Measurements from ENCODE around the gene MDM2.

MDM2 gene

GRCh38 chr12:68883151-68883550 is 75.2 kb downstream of the MDM2 start:
- Histone ChIP-seq H3K9ac (ENCODE audit: low read depth, low read length) (no peak overlapping the region), H3K36me3 (ENCODE audit: control insufficient read depth, insufficient read depth, low read length) (no peaks in the 10 kb centered on the region), H3K4me3 (ENCODE audit: low read depth, low read length) (no peak overlapping the region), H3K4me1 (ENCODE audit: control insufficient read depth, insufficient read depth, low read length) (no peaks in the 10 kb centered on the region), H3K27ac (ENCODE audit: low read depth, low read length) (no peak overlapping the region), H3K9me3 (ENCODE audit: control insufficient read depth, insufficient read depth, low read length) (no peaks in the 10 kb centered on the region), H3K27me3 (ENCODE audit: control insufficient read depth, insufficient read depth, low read length) (no peaks in the 10 kb centered on the region)

- Histone ChIP-seq H3K4me3 (ENCODE audit: low read depth, low read length) (no peak overlapping the region), H3K9me3 (ENCODE audit: control insufficient read depth, insufficient read depth, low read length) (no peaks in the 10 kb centered on the region), H3K27me3 (ENCODE audit: control insufficient read depth, insufficient read depth, low read length) (no peaks in the 10 kb centered on the region), H3K27ac (ENCODE audit: low read depth, low read length) (no peak overlapping the region), H3K4me1 (ENCODE audit: control insufficient read depth, insufficient read depth, low read length) (no peaks in the 10 kb centered on the region), H3K9ac (ENCODE audit: low read depth, low read length) (no peak overlapping the region), H3K36me3 (ENCODE audit: control insufficient read depth, insufficient read depth, low read length) (no peaks in the 10 kb centered on the region)
Measured at GRCh38 chr12:68884251-68884650, 76.3 kb downstream of the MDM2 start.

GRCh38 chr12:68885381-68885780 is 77.4 kb downstream of the MDM2 start:
- Histone ChIP-seq H3K4me1 (ENCODE audit: control insufficient read depth, insufficient read depth, low read length) (no peaks in the 10 kb centered on the region), H3K36me3 (ENCODE audit: control insufficient read depth, insufficient read depth, low read length) (no peaks in the 10 kb centered on the region), H3K9ac (ENCODE audit: low read depth, low read length) (no peak overlapping the region), H3K4me3 (ENCODE audit: low read depth, low read length) (no peak overlapping the region), H3K27ac (ENCODE audit: low read depth, low read length) (no peak overlapping the region), H3K27me3 (ENCODE audit: control insufficient read depth, insufficient read depth, low read length) (no peaks in the 10 kb centered on the region), H3K9me3 (ENCODE audit: control insufficient read depth, insufficient read depth, low read length) (no peaks in the 10 kb centered on the region)

- Histone ChIP-seq H3K4me3 (ENCODE audit: low read depth, low read length) (no peak overlapping the region), H3K36me3 (ENCODE audit: control insufficient read depth, insufficient read depth, low read length) (no peaks in the 10 kb centered on the region), H3K4me1 (ENCODE audit: control insufficient read depth, insufficient read depth, low read length) (no peaks in the 10 kb centered on the region), H3K9ac (ENCODE audit: low read depth, low read length) (no peak overlapping the region), H3K9me3 (ENCODE audit: control insufficient read depth, insufficient read depth, low read length) (no peaks in the 10 kb centered on the region), H3K27ac (ENCODE audit: low read depth, low read length) (no peak overlapping the region), H3K27me3 (ENCODE audit: control insufficient read depth, insufficient read depth, low read length) (no peaks in the 10 kb centered on the region)
Measured at GRCh38 chr12:68886636-68887572, 78.9 kb downstream of the MDM2 start.

- H3K9me3 ChIP-seq (ENCODE audit: control insufficient read depth, insufficient read depth, low read length): no peaks in the 10 kb centered on the region
- no peaks in the 10 kb centered on the region for H3K27me3 ChIP-seq (ENCODE audit: control insufficient read depth, insufficient read depth, low read length)
- no peaks in the 10 kb centered on the region for H3K4me1 ChIP-seq (ENCODE audit: control insufficient read depth, insufficient read depth, low read length)
Measured at GRCh38 chr12:68887641-68888040, 79.7 kb downstream of the MDM2 start.

GRCh38 chr12:68888243-68888642 is 80.3 kb downstream of the MDM2 start:
- Histone ChIP-seq H3K36me3 (ENCODE audit: control insufficient read depth, insufficient read depth, low read length) (no peaks in the 10 kb centered on the region), H3K4me1 (ENCODE audit: control insufficient read depth, insufficient read depth, low read length) (no peaks in the 10 kb centered on the region), H3K27me3 (ENCODE audit: control insufficient read depth, insufficient read depth, low read length) (no peaks in the 10 kb centered on the region), H3K27ac (ENCODE audit: low read depth, low read length) (no peak overlapping the region), H3K4me3 (ENCODE audit: low read depth, low read length) (no peak overlapping the region), H3K9me3 (ENCODE audit: control insufficient read depth, insufficient read depth, low read length) (no peaks in the 10 kb centered on the region), H3K9ac (ENCODE audit: low read depth, low read length) (no peak overlapping the region)

More at GRCh38 chr12:68887641-68888040, 79.7 kb downstream of the MDM2 start:
- no peak overlapping the region for H3K4me3 ChIP-seq (ENCODE audit: low read depth, low read length)
- H3K9ac ChIP-seq (ENCODE audit: low read depth, low read length): no peak overlapping the region
- no peak overlapping the region for H3K27ac ChIP-seq (ENCODE audit: low read depth, low read length)
- H3K36me3 ChIP-seq (ENCODE audit: control insufficient read depth, insufficient read depth, low read length): no peaks in the 10 kb centered on the region

GRCh38 chr12:68890701-68891113 is 82.7 kb downstream of the MDM2 start:
- H3K4me1 ChIP-seq (ENCODE audit: control insufficient read depth, insufficient read depth, low read length): no peaks in the 10 kb centered on the region
- no peak overlapping the region for H3K27ac ChIP-seq (ENCODE audit: low read depth, low read length)
- H3K4me3 ChIP-seq (ENCODE audit: low read depth, low read length): no peak overlapping the region
- H3K36me3 ChIP-seq (ENCODE audit: control insufficient read depth, insufficient read depth, low read length): no peaks in the 10 kb centered on the region
- no peak overlapping the region for H3K9ac ChIP-seq (ENCODE audit: low read depth, low read length)
- H3K27me3 ChIP-seq (ENCODE audit: control insufficient read depth, insufficient read depth, low read length): no peaks in the 10 kb centered on the region
- H3K9me3 ChIP-seq (ENCODE audit: control insufficient read depth, insufficient read depth, low read length): no peaks in the 10 kb centered on the region

GRCh38 chr12:68891141-68891540 is 83.2 kb downstream of the MDM2 start:
- no peak overlapping the region for H3K9ac ChIP-seq (ENCODE audit: low read depth, low read length)
- no peak overlapping the region for H3K27ac ChIP-seq (ENCODE audit: low read depth, low read length)
- no peaks in the 10 kb centered on the region for H3K4me1 ChIP-seq (ENCODE audit: control insufficient read depth, insufficient read depth, low read length)
- no peaks in the 10 kb centered on the region for H3K9me3 ChIP-seq (ENCODE audit: control insufficient read depth, insufficient read depth, low read length)
- H3K4me3 ChIP-seq (ENCODE audit: low read depth, low read length): no peak overlapping the region
- H3K27me3 ChIP-seq (ENCODE audit: control insufficient read depth, insufficient read depth, low read length): no peaks in the 10 kb centered on the region
- no peaks in the 10 kb centered on the region for H3K36me3 ChIP-seq (ENCODE audit: control insufficient read depth, insufficient read depth, low read length)

GRCh38 chr12:68893201-68893600 is 85.2 kb downstream of the MDM2 start:
- H3K27ac ChIP-seq (ENCODE audit: low read depth, low read length): no peak overlapping the region
- H3K9ac ChIP-seq (ENCODE audit: low read depth, low read length): no peak overlapping the region
- H3K9me3 ChIP-seq (ENCODE audit: control insufficient read depth, insufficient read depth, low read length): no peaks in the 10 kb centered on the region
- no peaks in the 10 kb centered on the region for H3K4me1 ChIP-seq (ENCODE audit: control insufficient read depth, insufficient read depth, low read length)
- H3K4me3 ChIP-seq (ENCODE audit: low read depth, low read length): no peak overlapping the region
- no peaks in the 10 kb centered on the region for H3K27me3 ChIP-seq (ENCODE audit: control insufficient read depth, insufficient read depth, low read length)
- H3K36me3 ChIP-seq (ENCODE audit: control insufficient read depth, insufficient read depth, low read length): no peaks in the 10 kb centered on the region

- H3K9me3 ChIP-seq (ENCODE audit: control insufficient read depth, insufficient read depth, low read length): no peaks in the 10 kb centered on the region
- no peaks in the 10 kb centered on the region for H3K36me3 ChIP-seq (ENCODE audit: control insufficient read depth, insufficient read depth, low read length)
- no peak overlapping the region for H3K4me3 ChIP-seq (ENCODE audit: low read depth, low read length)
- H3K27me3 ChIP-seq (ENCODE audit: control insufficient read depth, insufficient read depth, low read length): no peaks in the 10 kb centered on the region
- no peaks in the 10 kb centered on the region for H3K4me1 ChIP-seq (ENCODE audit: control insufficient read depth, insufficient read depth, low read length)
- H3K27ac ChIP-seq (ENCODE audit: low read depth, low read length): no peak overlapping the region
- no peak overlapping the region for H3K9ac ChIP-seq (ENCODE audit: low read depth, low read length)
Measured at GRCh38 chr12:68893741-68894140, 85.8 kb downstream of the MDM2 start.

GRCh38 chr12:68894276-68894855 is 86.4 kb downstream of the MDM2 start:
- Histone ChIP-seq H3K4me3 (ENCODE audit: low read depth, low read length) (no peak overlapping the region), H3K36me3 (ENCODE audit: control insufficient read depth, insufficient read depth, low read length) (no peaks in the 10 kb centered on the region), H3K27me3 (ENCODE audit: control insufficient read depth, insufficient read depth, low read length) (no peaks in the 10 kb centered on the region), H3K27ac (ENCODE audit: low read depth, low read length) (no peak overlapping the region), H3K9ac (ENCODE audit: low read depth, low read length) (no peak overlapping the region), H3K4me1 (ENCODE audit: control insufficient read depth, insufficient read depth, low read length) (no peaks in the 10 kb centered on the region), H3K9me3 (ENCODE audit: control insufficient read depth, insufficient read depth, low read length) (no peaks in the 10 kb centered on the region)

Data from HUES48 (cell line).